GM18868 (cell line): ENCODE data around the gene TUBB4B.
"Not testable (repeated sequence)": the region's sequence is repeated elsewhere in the genome, so short reads cannot be mapped to it uniquely, and the experiment has no call there.

Source experiments
- ATAC-seq: cut with Tn5 transposase; IDR thresholded peaks from one replicate; pipeline ENCODE4 v1.9.1; 2021; ENCODE audit warnings: mild to moderate bottlenecking, moderate library complexity; ENCODE audit not compliant: unreplicated experiment

Gene TUBB4B

DNA sequence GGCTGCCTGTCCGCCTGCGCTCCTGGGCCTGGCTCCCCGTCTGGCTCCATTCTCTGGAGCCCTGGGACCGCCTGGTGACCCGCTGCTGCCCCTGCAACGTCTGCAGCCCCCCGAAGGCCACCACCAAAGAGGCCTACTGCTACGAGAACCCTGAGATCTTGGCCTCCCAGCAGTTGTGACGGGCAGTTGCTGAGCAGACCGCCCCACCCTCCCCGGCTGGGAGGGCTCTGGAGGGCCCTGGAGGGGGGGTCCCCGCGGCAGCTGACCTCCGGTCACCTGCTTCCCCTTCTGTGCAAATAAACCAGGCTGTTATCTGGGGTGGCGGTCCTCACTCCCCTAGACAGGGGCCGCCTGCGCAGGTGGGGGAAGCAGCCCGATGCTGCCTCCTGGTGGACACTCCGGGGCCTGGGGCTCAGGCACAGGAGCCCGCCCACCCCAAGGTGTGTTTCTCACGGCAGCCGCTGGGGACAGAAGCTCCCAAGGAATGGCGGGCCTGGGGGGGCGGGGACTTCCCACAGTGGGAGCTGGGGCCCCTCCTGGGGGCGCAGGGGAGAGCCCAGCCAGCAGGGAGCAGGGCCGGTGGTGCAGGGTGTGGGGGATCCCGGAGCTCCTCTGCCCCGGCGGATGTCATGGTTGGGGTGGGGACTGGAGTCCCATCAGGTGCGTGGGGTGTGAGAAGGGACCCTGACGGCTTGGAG, 4.7 kb upstream of the TUBB4B start:
- ATAC-seq, result peak; percentile 22

DNA sequence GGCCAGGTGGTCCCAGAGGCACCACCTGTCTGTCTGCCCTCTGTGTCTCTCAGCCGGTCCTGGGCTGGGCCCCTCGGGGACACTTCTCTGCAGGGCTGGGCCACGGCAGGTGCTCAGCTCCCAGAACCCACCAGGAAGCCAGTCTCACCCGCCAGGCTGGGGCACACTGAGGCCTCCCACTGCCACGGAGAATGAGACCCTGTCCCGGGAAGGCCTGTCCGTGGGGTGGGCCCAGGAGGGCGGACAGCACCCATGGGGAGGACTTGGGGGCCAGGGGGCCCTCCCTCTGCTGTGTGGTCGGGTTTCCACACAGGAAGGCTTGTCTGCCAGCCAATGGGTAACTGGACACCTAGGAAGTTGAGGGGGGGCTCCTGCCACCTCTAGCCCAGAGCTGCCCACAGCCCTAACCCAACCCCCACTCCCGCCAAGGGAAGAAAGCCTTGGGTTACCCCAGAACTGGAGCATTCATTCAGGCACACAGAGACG, 4.1 kb upstream of the TUBB4B start:
- ATAC-seq, result no peak

DNA sequence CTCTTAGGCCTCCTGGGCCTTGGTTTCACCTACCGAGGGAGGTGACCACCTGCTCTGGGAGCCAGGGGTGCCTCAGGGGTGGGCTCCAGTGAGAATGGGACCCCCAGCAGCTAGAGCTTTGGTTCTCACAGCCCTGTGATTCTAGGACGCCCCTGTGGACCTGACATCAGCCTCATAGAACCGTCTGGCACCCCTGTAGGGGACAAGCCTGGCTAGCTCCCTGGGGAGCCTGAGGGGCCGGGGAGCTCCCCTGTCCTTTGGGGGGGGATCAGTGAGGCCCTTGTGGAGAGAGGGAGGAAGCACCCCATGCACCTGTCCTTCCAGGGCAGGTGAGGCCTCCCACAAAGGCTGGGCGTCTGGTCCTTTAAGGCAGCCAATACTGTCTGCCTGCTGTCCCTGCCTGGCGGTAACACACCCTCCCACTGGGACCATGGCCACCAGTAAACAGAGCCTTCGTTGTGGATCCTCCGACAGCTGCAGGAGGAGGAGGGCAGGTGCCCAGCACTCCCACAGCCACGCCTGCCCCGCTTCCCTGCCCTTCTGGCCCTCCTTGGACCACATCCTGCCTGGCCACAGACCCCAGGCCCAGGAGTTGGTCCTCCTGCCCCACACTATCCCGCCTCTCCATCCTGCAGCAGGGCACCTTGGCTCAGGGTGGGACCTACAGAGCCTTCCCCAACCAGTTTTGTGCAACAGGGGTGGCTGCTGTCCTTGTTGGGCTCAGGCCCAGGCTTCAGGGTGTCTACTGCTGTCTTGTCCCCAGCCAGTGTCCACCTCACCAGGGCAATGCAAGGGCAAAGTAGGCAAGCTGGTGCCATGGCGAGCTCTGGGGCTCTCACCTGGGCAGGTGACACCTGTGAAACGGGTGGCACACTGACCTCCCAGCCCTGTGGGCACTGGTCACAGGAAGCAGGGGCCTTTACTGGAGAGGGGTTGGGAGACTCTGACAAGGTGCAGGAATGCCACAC, 3.0 kb upstream of the TUBB4B start:
- ATAC-seq, result no peak

DNA sequence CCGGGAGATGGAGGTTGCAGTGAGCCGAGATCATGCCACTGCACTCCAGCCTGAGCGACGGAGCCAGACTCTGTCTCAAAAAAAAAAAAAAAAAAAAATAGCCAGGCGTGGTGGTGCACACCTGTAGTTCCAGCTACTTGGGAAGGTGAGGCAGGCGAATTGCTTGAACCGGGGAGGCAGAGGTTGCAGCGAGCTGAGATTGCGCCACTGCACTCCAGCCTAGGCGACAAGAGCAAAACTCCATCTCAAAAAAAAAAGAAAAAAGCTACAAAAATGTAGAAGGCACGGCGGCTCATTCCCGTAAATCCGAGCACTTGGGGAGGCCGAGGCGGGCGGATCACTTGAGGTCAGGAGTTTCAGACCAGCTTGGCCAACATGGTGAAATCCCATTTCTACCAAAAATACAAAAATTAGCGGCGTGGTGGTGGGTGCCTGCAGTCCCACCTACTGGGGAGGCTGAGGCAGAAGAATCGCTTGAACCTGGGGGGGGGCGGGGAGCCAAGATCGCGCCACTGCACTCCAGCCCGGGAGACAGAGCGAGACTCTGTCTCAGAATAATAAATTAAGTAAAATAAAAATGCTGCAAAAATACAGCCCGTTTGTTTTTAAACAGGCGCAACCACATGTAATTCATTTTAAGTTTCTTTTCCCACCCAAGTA, 1.4 kb upstream of the TUBB4B start:
- not testable (repeated sequence) for ATAC-seq

DNA sequence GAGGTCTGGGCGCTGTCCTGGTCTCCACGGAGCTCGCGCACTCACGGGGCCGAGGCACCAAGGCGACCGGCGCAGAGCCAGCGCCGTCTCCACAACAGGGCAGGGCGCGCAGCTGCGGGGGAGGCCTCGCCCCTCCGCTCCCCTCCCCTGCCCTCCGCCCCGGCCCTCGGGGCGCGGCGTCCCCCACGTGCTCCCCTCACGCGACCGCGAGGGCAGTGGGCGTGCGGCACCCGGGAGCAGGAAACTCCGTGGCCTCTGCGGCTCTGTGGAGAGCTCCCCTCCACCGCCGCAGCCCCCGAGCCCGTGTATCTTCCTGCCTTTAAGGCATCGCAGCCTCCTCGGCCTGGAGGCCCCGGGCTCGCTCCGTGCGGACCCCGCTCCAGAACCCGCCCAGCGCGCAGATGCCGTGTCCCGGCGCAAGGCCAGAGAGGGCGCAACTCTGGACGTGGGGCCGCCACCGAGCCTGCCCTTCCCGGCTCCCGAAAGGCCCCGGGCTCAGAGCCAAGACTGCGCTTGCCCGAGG, 708 bp upstream of the TUBB4B start:
- ATAC-seq, result peak; percentile 16

- peak; percentile 2 for ATAC-seq
Observed at GRCh38 chr9:137241490-137242268, 592 bp downstream of the TUBB4B start.

- ATAC-seq, result no peak
Observed at GRCh38 chr9:137242269-137243203, 1.4 kb downstream of the TUBB4B start.

- ATAC-seq, result not testable (repeated sequence)
Observed at GRCh38 chr9:137243266-137243625, 2.2 kb downstream of the TUBB4B start.

- ATAC-seq, result no peak
Observed at GRCh38 chr9:137243626-137244485, 2.8 kb downstream of the TUBB4B start.

GRCh38 chr9:137244486-137245449, 3.7 kb downstream of the TUBB4B start:
- no peak for ATAC-seq

DNA sequence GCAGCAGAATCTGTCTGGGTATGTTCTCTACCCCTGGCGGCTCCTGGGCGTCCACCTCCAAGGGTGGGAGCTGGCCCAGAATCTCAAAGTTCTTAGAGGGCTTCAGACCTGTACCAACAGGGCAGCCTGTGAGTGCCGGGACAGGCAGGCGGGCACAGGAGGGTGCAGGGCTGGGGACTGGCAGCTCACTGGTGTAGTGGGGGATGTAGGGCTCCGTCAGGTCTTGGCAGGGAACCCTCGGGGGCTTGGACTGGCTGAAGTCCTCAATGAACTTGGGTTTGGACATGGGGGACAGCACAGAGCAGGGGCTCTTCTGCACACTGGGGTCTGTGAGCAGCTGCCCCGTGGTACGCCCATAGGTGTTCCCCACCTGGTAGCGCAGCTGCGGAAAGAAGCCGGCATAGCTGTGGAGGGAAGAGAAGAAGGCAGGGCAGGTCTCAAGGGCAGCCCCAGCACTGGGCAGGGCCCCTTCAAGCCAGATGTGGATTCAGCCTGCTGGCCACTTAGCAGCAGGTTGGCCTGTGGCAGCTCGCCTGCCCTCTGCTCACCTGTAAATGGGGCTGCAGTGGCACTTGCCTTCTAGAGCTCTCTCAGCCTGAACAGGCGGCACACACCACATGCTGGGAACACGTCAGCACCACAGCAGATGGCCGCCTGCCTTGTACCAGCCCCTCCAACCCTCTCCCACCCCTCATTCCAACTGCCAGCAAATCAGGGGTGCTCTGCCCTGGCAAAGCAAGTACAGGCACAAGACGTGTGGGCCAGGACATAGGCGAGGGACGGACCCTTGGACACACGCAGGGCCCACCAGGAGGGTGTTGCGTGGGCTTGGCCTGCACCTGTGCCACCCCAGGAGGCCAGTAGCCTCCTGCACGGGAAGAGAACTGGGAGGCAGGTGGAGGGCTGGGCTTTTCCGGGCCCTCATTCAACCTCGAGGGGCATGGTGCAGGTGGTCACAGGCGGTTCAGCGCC, 4.6 kb downstream of the TUBB4B start:
- ATAC-seq, result no peak

DNA sequence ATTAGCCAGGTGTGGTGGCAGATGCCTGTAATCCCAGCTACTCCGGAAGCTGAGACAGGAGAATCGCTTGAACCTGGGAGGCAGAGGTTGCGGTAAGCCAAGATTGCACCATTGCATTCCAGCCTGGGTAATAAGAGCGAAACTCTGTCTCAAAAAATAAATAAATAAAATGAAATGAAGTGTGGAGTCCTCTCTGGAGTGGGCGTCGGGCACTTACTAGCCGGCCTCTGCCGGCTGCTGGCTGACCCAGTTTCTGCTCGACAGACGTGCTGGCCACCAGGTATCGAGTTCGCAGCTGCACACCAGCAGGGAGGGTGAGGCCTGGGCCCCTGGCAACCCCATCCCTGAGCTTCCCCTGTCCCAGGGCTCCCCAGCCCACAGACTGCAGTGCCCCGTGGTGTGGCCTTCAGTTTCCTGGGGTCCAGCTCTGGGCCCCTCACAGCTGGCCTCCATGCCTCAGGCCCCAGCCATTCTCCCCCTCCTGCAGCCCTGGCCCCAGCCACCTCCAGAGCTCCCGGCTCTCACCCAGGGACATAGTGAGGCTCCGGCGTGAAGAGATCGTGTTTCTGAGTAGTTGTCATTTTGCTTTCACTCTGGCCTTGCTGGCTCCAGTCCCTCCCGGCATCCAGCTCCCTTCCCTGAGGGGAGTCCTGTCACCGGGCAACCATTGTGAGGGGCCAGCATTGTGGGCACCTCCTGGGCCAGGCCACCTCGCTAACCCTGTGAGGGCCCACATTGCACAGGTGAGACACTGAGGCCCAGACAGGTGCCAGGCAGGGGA, 6.2 kb downstream of the TUBB4B start:
- ATAC-seq, result no peak

GRCh38 chr9:137247916-137248175, 6.8 kb downstream of the TUBB4B start:
- ATAC-seq, result no peak

DNA sequence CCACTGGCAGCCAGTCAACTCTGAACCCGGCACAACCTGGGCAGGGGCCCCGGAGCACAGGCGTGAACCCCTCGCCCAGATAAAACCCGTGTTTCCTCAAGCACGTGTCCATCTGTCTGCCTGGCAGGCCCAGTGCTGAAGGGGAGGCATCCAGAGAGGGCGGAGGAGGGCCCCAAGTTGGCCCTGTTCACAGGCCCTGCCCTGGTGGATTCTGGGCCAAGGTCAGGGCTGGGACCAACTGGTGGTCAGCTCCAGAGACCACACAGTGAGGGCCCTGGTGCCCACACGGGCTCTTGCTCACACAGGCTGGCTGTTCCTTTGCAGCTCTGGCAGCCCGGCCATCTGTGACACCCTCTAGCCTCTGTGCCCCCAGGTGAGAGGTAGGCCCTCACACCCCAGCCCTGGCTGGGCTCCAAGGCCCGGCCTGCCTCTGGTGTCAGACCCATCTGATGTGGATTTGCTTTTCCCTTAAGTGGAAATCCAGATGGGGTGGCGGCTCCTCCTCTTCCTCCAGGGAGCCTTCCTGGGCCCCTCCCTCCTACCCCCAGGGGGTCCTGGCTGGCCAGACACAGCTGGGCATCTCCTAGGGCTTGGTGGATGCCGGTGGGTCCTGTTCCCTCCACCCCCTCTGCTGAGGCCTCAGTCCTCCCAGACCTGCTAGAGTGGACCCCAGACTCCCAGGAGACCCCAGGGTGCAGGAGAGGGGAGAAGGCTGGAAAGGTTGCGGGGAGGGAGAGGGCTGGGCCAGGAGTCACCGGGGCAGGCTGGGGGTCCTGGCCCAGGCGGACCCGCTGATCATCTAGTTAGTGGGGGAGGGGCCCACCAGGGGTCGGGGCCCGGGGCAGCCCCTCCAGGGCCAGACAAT, 9.5 kb downstream of the TUBB4B start:
- ATAC-seq, result no peak

DNA sequence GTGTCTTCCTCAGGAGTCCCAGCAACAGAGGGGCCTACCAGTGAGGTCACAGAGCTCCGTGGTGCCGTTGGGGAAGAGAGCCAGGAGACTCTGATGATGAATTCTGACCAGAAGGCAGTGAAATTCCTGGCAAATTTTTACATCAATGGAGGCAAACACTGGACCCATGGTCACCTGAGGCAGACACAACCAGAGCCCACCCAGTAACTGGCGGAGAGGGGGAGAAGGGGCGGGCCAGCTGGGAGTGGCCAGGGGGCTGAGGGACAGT, 10.0 kb downstream of the TUBB4B start, which contains the start of gene STPG3:
Gene STPG3, plus strand, starts transcription at position 93 of the 268 bp plus-strand sequence. Its CDS starts 1 bp downstream, at position 94.
- no peak for ATAC-seq
